NOMO-1 (cell line): ENCODE results near the gene DOHH.
"Not testable (repeated sequence)": the region's sequence is repeated elsewhere in the genome, so short reads cannot be mapped to it uniquely, and the experiment has no call there.

ENCODE experiments used
- DNase-seq, 2 experiments: peaks; one replicate each; lab custom pipeline; 2025; ENCODE audit not compliant: unreplicated experiment in 2 of 2; lab: John Stamatoyannopoulos, UW

Gene DOHH

GRCh38 chr19:3535235-3535535 is 34.7 kb upstream of the DOHH start:
- no peak for DNase-seq

GRCh38 chr19:3534375-3535234 is 34.1 kb upstream of the DOHH start:
- DNase-seq, result no peak

GRCh38 chr19:3533563-3534216 is 33.2 kb upstream of the DOHH start:
- no peak for DNase-seq

- DNase-seq, result no peak
Observed at GRCh38 chr19:3533033-3533432, 32.6 kb upstream of the DOHH start.

GRCh38 chr19:3532154-3532786 is 31.8 kb upstream of the DOHH start:
- no peak for DNase-seq

GRCh38 chr19:3531716-3532115 is 31.2 kb upstream of the DOHH start:
- DNase-seq, result no peak

GRCh38 chr19:3530389-3530788 is 29.9 kb upstream of the DOHH start:
- DNase-seq, result no peak

GRCh38 chr19:3529299-3529698 is 28.8 kb upstream of the DOHH start:
- not testable (repeated sequence) for DNase-seq

- no peak for DNase-seq
Observed at GRCh38 chr19:3528539-3529211, 28.2 kb upstream of the DOHH start.

GRCh38 chr19:3528080-3528479 is 27.6 kb upstream of the DOHH start:
- DNase-seq, result no peak

GRCh38 chr19:3527238-3527910 is 26.9 kb upstream of the DOHH start:
- no peak for DNase-seq

- DNase-seq, result no peak
Observed at GRCh38 chr19:3526507-3527237, 26.2 kb upstream of the DOHH start.

- DNase-seq, result no peak
Observed at GRCh38 chr19:3524904-3525451, 24.5 kb upstream of the DOHH start.

- no peak for DNase-seq
Observed at GRCh38 chr19:3524078-3524842, 23.8 kb upstream of the DOHH start.

- DNase-seq, result no peak
Observed at GRCh38 chr19:3523361-3524077, 23.0 kb upstream of the DOHH start.

- no peak for DNase-seq
Observed at GRCh38 chr19:3522421-3523360, 22.2 kb upstream of the DOHH start.

- no peak for DNase-seq
Observed at GRCh38 chr19:3521104-3521445, 20.6 kb upstream of the DOHH start.
